ENCODE data around the gene KIAA1671. TPM values are rescaled to one million over a fixed set of nuclear protein-coding genes. Genes with fewer than 3 reads are reported as not detected.

The KIAA1671 gene
- polyA plus RNA-seq, 3 donors: 23.2 to 27.4 (median 25.9) TPM

GRCh38 chr22:25035715-25036114 is 83.2 kb downstream of the KIAA1671 start:
- no peak for DNase-seq

DNA sequence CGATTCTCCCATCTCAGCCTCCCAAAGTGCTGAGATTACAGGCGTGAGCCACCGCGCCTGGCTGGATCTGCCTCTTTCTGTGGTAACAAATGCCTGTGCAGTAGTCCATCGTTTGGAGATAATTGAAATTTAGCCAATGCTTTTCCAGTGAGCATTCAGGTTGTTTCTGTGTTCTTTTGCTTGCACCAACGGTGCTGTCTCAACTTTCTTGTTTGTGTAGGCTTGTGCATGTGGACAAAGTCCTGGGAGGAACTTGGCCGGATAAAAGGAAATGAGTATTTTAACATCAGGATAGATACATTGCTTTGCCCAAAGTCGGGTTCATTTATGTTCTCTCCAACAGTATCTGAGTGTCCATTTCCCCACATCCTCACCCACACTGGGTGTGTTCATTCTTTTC is 85.7 kb downstream of the KIAA1671 start:
- no peak for DNase-seq

DNA sequence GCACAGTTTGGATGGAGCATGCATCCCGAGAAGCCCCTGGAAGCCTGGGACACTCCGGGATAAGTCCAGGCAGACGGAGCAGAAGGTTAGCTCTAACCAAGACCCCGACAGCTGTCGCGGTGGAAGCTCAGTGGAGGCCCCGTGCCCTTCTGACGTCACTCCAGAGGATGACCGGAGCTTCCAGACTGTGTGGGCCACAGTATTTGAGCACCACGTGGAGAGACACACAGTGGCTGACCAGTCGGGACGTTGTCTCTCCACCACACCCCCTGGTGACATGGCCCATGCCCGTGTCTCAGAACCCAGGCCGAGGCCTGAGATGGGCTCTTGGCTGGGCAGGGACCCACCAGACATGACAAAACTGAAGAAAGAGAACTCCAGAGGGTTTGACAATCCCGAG is 86.3 kb downstream of the KIAA1671 start:
- no peak for DNase-seq

GRCh38 chr22:25039255-25039654 is 86.7 kb downstream of the KIAA1671 start:
- DNase-seq: no peak

- DNase-seq: no peak
Observed at GRCh38 chr22:25039754-25040153, 87.2 kb downstream of the KIAA1671 start.

DNA sequence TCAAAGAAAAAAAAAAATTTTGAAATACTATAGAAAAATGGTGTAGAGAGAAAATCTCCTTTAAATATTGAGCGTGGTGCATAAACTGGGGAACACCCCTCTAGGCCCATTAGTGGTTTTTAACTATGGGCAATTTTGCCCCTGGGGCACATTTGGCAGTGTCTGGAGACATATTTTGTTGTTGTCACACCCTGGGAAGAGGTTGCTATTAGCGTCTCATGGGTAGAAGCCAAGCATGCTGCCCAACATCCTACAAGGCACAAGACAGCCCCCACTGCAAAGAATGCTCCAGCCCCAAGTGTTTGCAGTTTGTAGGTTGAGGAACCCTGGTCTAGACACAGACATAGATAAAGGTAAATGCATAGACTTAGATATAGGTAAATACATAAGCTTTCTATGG is 92.6 kb downstream of the KIAA1671 start:
- no peak for DNase-seq

GRCh38 chr22:25048071-25048470 is 95.6 kb downstream of the KIAA1671 start:
- no peak for DNase-seq

GRCh38 chr22:25048659-25049647 is 96.4 kb downstream of the KIAA1671 start:
- DNase-seq: peak; percentile 34

DNA sequence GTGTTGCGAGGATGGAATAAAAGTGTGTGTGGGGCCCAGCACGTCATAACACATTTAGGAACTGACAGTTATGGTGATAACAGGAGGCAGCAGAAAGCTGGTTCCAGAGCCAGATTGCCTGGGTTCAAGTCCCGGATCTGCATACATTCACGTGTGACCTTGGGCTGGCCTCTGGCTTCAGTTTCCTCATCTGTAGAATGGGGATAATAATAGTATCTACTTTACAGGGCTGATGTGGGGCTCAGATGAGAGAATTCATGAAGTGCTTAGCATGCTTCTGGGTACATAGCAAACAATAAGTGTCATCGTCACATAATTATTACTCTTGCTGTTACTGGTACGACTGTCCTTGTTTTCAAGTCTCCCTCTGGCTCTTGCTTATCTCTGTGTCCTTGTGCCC is 97.3 kb downstream of the KIAA1671 start:
- DNase-seq: no peak

GRCh38 chr22:25050566-25050965 is 98.0 kb downstream of the KIAA1671 start:
- DNase-seq: no peak

- DNase-seq: no peak
Observed at GRCh38 chr22:25051073-25051472, 98.6 kb downstream of the KIAA1671 start.

DNA sequence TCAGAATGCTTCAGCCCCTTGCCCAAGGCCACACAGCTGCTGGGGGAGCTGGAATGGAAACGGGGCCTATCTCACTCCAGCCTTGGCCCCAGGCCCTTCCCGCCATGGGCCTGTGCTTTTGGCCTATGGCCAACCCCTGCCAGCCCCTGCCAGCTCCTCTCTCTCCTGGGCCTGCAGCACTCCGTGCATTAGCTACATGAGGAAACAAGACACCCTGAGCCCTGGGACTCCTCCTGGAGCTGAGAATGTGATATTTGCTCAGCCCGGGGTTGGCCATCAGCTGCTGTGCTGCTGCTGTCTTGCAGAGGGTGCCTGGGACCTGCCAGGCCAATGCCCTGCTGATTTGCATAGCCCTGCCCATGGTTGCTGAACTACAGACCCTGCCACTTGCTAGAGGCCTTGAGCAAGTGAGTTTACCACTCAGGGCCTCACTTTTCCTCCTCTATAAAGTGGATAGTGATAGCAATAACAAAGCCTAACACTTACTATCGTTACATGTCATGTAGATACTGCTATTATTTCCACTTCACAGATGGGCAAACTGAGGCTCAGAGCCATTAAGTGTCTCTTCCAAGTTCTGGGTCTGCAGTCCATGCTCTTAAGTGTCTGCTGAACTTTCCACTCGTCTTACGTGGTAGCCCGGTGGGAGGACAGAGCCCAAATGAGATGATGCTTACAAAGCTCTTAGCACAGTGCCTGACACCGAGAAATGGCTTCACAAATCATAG is 99.6 kb downstream of the KIAA1671 start:
- no peak for DNase-seq

DNA sequence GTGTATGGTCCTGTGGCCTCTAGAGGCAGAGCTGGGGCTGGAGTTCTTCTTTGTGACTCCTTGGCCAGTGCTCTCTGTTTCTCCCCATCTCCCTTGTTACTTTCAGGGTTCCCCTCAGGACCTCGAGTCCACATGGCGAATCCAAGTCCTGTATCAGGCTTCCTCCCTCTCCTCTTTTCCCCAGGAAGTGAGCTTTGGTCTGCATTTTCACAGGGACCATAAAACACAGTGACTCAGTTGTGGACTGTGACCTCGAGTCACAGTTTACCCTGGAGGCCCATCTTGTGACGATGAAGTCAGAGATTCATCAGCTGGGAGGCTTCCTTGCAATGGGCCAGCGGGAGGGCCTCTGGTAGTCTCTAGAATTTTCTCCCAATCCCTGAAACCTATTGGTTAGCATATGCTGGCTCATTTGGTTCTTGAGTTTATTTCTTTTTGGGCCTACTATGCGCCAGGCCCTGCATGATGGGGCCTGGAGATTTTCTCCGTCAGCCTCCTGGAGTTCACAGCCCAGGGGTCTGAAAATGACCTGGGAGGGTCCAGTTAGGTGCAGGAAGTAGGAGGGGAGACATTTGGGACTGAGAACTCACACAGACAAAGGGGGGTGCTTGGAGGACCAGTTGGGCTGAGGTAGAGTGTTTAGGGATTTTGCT is 100.8 kb downstream of the KIAA1671 start:
- DNase-seq: no peak

DNA sequence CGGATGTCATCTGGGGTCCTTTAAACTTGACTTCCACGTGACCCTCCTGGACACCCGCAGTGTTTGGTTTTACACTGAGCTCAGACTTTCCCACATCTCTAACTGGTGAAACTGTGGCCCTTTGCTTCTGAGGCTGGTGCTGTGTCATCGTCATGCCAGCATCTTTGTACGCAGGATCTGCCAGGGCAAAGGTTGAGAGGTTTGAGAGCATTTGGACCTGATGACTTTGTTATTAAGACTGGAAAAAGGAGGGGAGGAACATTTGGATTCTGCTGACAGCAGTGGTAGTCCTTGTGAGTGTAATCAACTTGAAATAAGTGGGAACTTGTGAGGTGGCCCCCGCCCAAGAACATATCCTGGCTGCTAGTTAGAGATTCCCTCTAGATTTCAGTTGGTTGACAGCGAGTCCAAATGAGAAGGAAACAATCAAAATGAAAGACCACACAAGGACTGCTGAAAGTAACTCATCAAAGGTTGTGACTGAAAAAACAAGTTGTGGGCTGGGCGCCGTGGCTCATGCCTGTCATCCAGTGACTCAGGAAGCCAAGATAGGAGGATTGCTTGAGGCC is 102.5 kb downstream of the KIAA1671 start:
- DNase-seq: no peak

DNA sequence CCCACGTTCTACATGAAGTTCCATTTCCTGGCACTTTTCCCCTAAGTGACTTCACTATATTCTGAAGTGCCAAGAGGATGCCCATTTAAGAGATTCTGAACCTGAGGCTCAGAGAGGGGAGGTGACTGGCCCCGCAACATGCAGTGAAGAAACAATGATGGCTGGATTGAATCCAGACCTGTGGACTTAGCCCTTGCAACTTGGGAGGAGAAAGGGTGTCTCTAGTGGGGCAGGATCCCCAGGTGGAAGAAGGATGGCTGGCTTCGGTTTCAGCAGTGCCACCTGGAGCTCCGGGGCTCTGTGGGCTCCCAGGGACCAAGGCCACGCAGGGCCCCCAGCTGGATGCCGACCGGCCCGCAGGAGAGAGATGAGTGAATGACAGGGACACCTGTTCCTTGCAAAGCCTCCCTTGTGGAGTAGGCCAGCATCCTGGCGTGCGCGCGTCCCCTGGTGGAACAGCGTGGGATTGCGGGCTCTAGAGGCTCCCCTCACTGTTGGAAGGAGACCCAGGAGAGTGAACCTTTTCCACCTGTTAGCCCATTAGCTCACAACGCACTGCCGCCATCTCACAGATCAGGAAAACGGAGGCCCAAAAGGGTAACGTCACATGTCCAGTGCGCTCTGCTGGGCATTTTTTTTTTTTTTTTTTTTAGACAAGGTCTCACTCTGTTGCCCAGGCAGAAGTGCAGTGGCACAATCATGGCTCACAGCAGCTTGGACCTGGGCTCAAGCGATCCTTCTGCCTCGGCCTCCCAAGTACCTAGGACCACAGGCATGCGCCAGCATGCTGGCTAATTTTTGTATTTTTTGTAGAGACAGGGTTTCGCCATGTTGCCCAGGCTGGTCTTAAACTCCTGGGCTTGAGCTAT is 104.7 kb downstream of the KIAA1671 start:
- peak; percentile 43 for DNase-seq

GRCh38 chr22:25059438-25059837 is 106.9 kb downstream of the KIAA1671 start:
- no peak for DNase-seq

DNA sequence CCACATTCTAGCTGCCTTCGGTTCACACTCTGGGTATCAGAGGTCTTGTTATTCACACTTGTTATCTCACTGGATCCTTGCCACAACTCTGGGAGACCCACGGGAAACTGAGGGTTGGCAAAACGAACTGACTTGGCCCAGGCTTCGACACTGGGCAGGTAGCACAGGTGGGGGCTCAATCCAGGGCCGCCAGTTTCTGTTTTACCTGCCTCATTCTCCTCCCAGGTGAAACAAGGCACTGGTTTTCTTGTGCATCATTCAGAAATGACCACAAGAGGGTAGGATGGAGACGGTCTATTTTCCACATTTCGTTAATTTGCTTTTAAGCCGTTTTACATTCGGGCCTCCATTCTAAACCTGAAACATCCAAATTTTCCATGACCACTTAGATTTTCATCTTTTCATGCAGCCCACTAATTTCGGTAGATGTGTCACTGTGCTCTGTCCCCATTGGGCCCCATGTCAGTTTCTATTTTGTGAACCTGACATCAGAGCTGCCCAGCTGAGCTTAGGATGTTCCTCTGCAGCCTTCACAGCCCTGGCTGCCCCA is 108.1 kb downstream of the KIAA1671 start:
- DNase-seq: no peak

DNA sequence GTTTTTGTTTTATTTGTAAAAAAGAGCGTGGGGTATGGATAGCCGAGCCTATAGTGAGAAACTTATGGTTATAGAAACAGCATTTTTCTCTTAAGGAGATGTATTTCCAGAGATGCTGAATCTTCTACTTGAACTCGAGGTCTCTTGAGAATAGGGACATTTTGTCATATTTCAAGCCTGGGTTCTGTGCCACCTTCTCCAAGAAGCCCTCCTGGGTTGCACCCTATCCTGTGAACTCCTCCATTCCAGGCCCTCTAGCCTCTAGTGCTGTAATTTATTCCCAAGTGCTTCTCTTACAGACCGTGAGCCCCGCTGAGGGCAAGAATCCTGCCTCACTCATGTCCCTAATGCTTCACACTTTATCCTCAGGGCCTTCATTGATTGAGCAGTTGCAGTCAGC is 108.6 kb downstream of the KIAA1671 start:
- no peak for DNase-seq

DNA sequence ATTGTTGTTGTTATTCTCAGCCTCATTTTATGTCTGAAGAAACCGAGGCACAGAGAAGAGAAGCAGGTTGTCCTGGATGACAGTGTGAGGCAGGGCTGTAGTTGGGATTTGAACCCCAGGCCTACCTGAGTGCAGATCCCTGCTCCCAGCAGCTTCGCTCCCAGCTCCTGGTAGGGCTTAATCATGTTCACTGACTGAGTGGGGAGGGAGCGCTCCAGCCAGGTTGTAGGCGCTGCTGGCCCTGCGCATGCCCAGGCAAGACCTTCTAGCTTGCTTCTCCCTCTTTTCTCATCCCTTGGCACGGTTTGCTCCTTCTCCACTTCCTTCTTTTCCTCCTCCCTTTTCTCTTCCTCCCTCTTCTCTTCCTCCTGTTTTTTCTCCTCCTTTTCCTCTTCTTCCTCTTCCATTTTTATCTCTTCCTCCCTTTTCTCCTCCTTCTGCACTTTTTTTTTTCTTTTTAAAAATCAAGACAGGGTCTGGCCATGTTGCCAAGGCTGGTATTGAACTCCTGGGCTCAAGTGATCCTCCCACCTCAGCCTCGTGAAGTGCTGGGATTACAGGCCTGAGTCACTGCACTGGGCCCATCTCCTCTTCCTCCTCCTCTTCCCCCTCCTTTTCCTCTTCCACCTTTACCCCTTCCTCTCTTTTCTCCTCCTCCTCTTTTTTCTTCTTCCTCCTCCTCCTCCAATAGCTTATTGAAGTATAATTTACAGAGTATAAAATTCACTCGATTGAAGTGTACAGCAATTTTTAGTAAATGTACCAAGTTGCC is 109.3 kb downstream of the KIAA1671 start:
- DNase-seq: no peak

Measured in renal pelvis (tissue), 4 donors.